Mesothelial cell of epicardium (in vitro differentiated cells): ENCODE results near the gene PNPLA2. TPM values are rescaled to one million over a fixed set of nuclear protein-coding genes. Genes with fewer than 3 reads are reported as not detected.

Source experiments
- DNase-seq, 2 experiments: peaks; one replicate each; pipeline ENCODE4 v3.0.0; 2021; ENCODE audit warnings: low spot score in 2 of 2; ENCODE audit not compliant: unreplicated experiment in 2 of 2
- H3K27ac Mint-ChIP-seq: 2 replicates; pipeline ENCODE4 v1.8.0; 2021; ENCODE audit warnings: mixed read lengths
- H3K27me3 Mint-ChIP-seq: 2 replicates; pipeline ENCODE4 v1.8.0; 2021; ENCODE audit warnings: low read depth, mixed read lengths
- H3K36me3 Mint-ChIP-seq: 2 replicates; pipeline ENCODE4 v1.8.0; 2021; ENCODE audit warnings: mixed read lengths
- H3K4me1 Mint-ChIP-seq: 2 replicates; pipeline ENCODE4 v1.8.0; 2021; ENCODE audit warnings: mixed read lengths
- H3K4me3 Mint-ChIP-seq: 2 replicates; pipeline ENCODE4 v1.8.0; 2021; ENCODE audit warnings: mild to moderate bottlenecking, moderate library complexity, mixed read lengths
- H3K9me3 Mint-ChIP-seq: 2 replicates; pipeline ENCODE4 v1.8.0; 2021; ENCODE audit warnings: mixed read lengths
- total RNA-seq: library from RNA; stranded (reverse); gene quantifications from 3 replicates; pipeline ENCODE4 v1.2.1, GENCODE V29; 2021
- TF ChIP-seq, protein P1 (sequence below): fragments of 200-600 bp; sonication (generic); IDR thresholded peaks from one replicate; pipeline ENCODE4 v1.5.0; 2021; ENCODE audit warnings: antibody characterized with exemption; ENCODE audit not compliant: unreplicated experiment

The PNPLA2 gene
- total RNA-seq, 1 donor from 2014 or later: 50.9 TPM

DNA sequence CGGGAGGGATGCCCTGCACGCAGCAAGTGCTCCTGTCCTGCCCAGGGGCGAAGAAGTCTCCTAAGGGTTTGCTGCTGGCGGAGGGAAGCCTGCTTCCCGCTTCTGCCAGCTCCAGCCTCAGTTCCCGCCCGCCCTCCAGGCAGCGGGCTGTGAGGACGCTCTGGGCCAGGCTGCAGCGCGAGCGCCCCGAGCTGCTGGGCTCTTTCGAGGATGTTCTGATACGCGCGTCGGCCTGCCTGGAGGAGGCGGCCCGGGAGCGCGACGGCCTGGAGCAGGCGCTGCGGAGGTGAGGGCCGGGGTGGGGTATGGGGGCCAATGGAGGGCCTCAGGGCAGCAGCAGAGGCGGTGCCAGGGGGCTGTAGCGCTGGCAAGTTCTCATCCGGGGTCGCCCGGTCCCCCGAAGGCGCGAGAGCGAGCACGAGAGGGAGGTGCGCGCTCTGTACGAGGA lies 11.2 kb downstream of the PNPLA2 start:
- Mint-ChIP-seq H3K4me1 (peaks cover 43% of the 10 kb centered on the region), H3K27ac (no peak overlapping the region), H3K27me3 (peaks cover 51% of the 10 kb centered on the region), H3K36me3 (peaks cover 3% of the 10 kb centered on the region), H3K9me3 (no peaks in the 10 kb centered on the region), H3K4me3 (peak overlapping the region; percentile 50)
- DNase-seq: no peak
- TF ChIP-seq, protein P1, sequence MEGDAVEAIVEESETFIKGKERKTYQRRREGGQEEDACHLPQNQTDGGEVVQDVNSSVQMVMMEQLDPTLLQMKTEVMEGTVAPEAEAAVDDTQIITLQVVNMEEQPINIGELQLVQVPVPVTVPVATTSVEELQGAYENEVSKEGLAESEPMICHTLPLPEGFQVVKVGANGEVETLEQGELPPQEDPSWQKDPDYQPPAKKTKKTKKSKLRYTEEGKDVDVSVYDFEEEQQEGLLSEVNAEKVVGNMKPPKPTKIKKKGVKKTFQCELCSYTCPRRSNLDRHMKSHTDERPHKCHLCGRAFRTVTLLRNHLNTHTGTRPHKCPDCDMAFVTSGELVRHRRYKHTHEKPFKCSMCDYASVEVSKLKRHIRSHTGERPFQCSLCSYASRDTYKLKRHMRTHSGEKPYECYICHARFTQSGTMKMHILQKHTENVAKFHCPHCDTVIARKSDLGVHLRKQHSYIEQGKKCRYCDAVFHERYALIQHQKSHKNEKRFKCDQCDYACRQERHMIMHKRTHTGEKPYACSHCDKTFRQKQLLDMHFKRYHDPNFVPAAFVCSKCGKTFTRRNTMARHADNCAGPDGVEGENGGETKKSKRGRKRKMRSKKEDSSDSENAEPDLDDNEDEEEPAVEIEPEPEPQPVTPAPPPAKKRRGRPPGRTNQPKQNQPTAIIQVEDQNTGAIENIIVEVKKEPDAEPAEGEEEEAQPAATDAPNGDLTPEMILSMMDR: no peak

GRCh38 chr11:830295-831117 lies 11.8 kb downstream of the PNPLA2 start:
- Mint-ChIP-seq H3K36me3 (no peaks in the 10 kb centered on the region), H3K27me3 (peaks cover 51% of the 10 kb centered on the region), H3K4me3 (peak overlapping the region; percentile 50), H3K9me3 (no peaks in the 10 kb centered on the region), H3K4me1 (peaks cover 43% of the 10 kb centered on the region), H3K27ac (no peak overlapping the region)
- DNase-seq: peak in 1 of 2 experiments; percentile 86
- TF ChIP-seq, protein P1: no peak

DNA sequence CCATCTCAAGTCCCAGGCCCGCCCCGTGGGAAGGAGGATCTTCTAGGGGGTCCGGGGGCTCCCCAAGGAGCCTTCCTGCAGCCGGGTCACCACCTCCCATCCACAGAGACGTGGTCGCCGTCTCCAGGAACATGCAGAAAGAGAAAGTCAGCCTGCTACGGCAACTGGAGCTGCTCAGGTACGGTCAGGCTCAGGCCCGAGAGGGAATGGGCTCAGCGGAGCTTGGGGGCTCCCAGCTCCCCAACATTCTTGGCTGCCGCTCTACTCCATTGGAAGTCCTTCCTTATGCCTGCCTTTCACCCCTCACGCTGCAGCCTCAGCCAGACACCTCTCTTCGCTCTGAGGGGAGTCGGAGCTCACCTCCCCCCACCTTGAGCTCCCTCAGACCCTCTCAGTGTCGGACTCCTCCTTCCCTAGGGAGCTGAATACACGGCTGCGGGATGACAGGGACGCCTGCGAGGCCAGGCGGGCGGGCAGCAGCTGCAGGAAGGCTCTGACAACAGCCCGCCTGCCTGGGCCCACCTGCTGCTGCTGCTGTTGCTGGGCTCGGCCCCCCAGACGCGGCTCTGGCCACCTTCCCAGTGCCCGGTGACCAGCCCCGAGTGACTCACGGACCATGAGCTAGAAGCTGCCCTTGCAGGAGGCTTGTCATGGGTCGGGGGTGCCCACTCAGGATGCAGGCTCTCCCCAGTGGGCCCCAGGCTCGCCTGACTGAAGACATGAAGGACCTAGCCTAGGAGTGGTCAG lies 12.6 kb downstream of the PNPLA2 start:
- Mint-ChIP-seq H3K9me3 (no peaks in the 10 kb centered on the region), H3K4me1 (peaks cover 43% of the 10 kb centered on the region), H3K27ac (no peak overlapping the region), H3K36me3 (no peaks in the 10 kb centered on the region), H3K4me3 (peak overlapping the region; percentile 58), H3K27me3 (peaks cover 51% of the 10 kb centered on the region)
- TF ChIP-seq, protein P1: no peak
- no peak for DNase-seq

GRCh38 chr11:831961-832528 lies 13.3 kb downstream of the PNPLA2 start:
- DNase-seq: no peak
- Mint-ChIP-seq H3K9me3 (no peaks in the 10 kb centered on the region), H3K4me1 (peaks cover 43% of the 10 kb centered on the region), H3K36me3 (no peaks in the 10 kb centered on the region), H3K27me3 (peaks cover 46% of the 10 kb centered on the region), H3K4me3 (peak overlapping the region; percentile 58), H3K27ac (no peak overlapping the region)
- TF ChIP-seq, protein P1: no peak

DNA sequence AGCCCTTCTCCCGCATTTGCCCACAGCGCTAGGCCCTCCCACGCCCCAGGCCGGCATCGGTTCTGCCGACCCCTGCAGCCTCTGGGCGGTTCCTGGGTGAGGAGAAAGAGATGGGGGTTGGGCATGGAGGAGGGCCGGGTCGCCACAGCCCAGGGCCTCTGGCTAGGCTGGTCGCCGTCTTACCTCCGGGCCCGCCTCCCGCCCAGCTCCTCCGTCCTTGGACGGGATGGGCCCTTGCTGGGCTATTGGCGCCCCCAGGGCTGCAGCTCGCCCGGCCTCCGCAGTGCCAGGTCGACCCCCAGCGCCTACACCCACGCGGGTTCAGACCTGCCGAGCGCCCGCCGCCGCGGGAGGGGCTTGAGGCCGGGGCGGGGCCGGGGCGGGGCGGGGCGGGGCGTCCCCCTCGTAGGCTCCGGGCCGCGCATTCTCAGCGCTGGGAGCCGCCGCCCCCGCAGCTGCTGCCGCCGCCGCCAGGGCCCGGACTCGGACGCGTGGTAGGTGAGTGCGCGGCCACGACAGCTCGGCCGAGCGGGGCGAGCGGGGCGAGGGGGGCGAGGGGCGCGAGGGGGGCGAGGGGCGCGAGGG lies 13.9 kb downstream of the PNPLA2 start, which contains the start of gene CD151:
Gene CD151, plus strand, starts transcription at position 424 of the 585 bp plus-strand sequence. CDS start 3,118 bp downstream, outside the sequence.
- Mint-ChIP-seq H3K4me3 (peak within 1 kb of the TSS; percentile 65), H3K36me3 (no peaks in the 10 kb centered on the region), H3K27ac (peak within 1 kb of the TSS; percentile 12), H3K4me1 (peaks cover 41% of the 10 kb centered on the region), H3K9me3 (no peaks in the 10 kb centered on the region), H3K27me3 (peaks cover 44% of the 10 kb centered on the region)
- no peak for DNase-seq
- TF ChIP-seq, protein P1: no peak
